Cerebellar nuclear complex (tissue), 1 donor: ENCODE data around the gene CCR7.

Experiments
- DNase-seq, 2 experiments: peaks; one replicate each; lab custom pipeline; 2025; lab: John Stamatoyannopoulos, UW

Gene CCR7

GRCh38 chr17:40516581-40517285, 48.5 kb downstream of the CCR7 start:
- no peak for DNase-seq

GRCh38 chr17:40515491-40516041, 49.7 kb downstream of the CCR7 start:
- no peak for DNase-seq

GRCh38 chr17:40515011-40515410, 50.3 kb downstream of the CCR7 start:
- DNase-seq: no peak

- no peak for DNase-seq
Measured at GRCh38 chr17:40514013-40514875, 51.0 kb downstream of the CCR7 start.

GRCh38 chr17:40511667-40512220, 53.5 kb downstream of the CCR7 start:
- DNase-seq: no peak

GRCh38 chr17:40511136-40511535, 54.1 kb downstream of the CCR7 start:
- DNase-seq: no peak

- peak in 1 of 2 experiments; percentile 54 for DNase-seq
Measured at GRCh38 chr17:40510328-40510648, 55.0 kb downstream of the CCR7 start.

GRCh38 chr17:40509626-40510327, 55.5 kb downstream of the CCR7 start:
- no peak for DNase-seq

- no peak for DNase-seq
Measured at GRCh38 chr17:40506786-40507185, 58.5 kb downstream of the CCR7 start.
